Ishikawa (cell line): ENCODE measurements around the gene CD34.

ENCODE experiments used
- CEBPB ChIP-seq: IDR thresholded peaks from 2 replicates; pipeline ENCODE4 v1.6.1; 2012
- EGR1 ChIP-seq: IDR thresholded peaks from 2 replicates; pipeline ENCODE4 v1.6.1; 2012
- EP300 ChIP-seq: IDR thresholded peaks from 2 replicates; pipeline ENCODE4 v1.6.1; 2012; ENCODE audit warnings: borderline replicate concordance
- FOXM1 ChIP-seq: IDR thresholded peaks from 2 replicates; pipeline ENCODE4 v1.6.1; 2012; ENCODE audit warnings: low read depth, borderline replicate concordance
- MAX ChIP-seq: IDR thresholded peaks from 2 replicates; pipeline ENCODE4 v1.6.1; 2012
- RAD21 ChIP-seq: IDR thresholded peaks from 2 replicates; pipeline ENCODE4 v1.6.1; 2012; ENCODE audit warnings: low read depth
- TAF1 ChIP-seq: IDR thresholded peaks from 2 replicates; pipeline ENCODE4 v1.6.1; 2012; ENCODE audit warnings: low read depth, mild to moderate bottlenecking
- TEAD4 ChIP-seq: IDR thresholded peaks from 2 replicates; pipeline ENCODE4 v1.6.1; 2012
- YY1 ChIP-seq: IDR thresholded peaks from 2 replicates; pipeline ENCODE4 v1.6.1; 2012; ENCODE audit warnings: low read depth
- ZBTB7A ChIP-seq: IDR thresholded peaks from 2 replicates; pipeline ENCODE4 v1.6.1; 2012; ENCODE audit warnings: low read depth
- TF ChIP-seq, protein P1 (sequence below): IDR thresholded peaks from 2 replicates; pipeline ENCODE4 v1.6.1; 2012; ENCODE audit warnings: low read depth, mild to moderate bottlenecking

DNA sequence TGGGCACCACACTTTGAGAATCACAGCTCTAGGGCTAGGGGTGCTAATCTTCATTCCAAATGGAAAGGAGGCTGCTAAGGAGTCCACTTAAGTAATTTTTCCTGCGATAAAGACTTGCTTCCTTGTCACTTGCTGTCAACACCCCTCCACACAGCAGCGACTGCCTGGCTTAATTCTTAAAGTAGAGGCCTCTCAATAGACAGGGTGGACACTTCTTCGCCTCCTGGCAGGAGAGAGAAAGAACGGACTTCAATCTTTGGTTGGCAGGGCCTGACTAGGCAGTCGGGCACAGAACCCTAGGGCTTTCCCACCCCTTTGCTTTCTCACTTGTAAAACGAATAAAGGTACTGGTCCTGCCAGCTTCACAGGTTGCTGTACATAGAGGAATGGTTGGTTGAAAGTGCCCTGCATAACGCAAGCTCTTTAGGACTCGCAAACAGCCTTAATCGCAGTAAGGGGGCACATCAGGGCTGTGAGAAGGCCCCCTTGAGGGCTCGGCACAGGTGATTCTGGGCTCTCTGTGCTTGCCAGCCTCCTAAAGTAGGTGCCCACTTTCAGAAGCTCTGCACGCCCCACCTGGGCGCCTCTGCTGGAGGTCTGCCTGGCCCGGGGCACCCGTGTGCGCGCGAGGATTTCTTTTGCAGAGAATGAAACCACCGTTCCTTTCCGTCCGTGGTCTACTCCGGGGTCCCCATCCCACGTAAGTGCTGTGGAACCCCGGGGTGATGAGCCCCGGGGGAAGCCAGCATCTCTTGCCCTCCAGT, 47.6 kb upstream of the CD34 start:
- TF ChIP-seq RAD21 (no peak), EP300 (no peak), MAX (no peak), TEAD4 (no peak), TAF1 (no peak), CEBPB (no peak), YY1 (no peak), EGR1 (no peak), ZBTB7A (no peak), FOXM1 (no peak)
- TF ChIP-seq, protein P1, sequence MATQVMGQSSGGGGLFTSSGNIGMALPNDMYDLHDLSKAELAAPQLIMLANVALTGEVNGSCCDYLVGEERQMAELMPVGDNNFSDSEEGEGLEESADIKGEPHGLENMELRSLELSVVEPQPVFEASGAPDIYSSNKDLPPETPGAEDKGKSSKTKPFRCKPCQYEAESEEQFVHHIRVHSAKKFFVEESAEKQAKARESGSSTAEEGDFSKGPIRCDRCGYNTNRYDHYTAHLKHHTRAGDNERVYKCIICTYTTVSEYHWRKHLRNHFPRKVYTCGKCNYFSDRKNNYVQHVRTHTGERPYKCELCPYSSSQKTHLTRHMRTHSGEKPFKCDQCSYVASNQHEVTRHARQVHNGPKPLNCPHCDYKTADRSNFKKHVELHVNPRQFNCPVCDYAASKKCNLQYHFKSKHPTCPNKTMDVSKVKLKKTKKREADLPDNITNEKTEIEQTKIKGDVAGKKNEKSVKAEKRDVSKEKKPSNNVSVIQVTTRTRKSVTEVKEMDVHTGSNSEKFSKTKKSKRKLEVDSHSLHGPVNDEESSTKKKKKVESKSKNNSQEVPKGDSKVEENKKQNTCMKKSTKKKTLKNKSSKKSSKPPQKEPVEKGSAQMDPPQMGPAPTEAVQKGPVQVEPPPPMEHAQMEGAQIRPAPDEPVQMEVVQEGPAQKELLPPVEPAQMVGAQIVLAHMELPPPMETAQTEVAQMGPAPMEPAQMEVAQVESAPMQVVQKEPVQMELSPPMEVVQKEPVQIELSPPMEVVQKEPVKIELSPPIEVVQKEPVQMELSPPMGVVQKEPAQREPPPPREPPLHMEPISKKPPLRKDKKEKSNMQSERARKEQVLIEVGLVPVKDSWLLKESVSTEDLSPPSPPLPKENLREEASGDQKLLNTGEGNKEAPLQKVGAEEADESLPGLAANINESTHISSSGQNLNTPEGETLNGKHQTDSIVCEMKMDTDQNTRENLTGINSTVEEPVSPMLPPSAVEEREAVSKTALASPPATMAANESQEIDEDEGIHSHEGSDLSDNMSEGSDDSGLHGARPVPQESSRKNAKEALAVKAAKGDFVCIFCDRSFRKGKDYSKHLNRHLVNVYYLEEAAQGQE, result no peak
